SK-N-SH (cell line): ENCODE measurements around the gene CSNK2B.

Experiments
- CTCF ChIP-seq: fragments of 200-600 bp; sonication (generic); IDR thresholded peaks from 2 replicates; pipeline ENCODE4 v1.6.1; 2017; ENCODE audit warnings: antibody characterized with exemption, mild to moderate bottlenecking, moderate library complexity
- EP300 ChIP-seq, 2 experiments: IDR thresholded peaks; 2 replicates each; pipeline versions ENCODE4 v1.4.0 to v1.6.1; 2012; ENCODE audit warnings: borderline replicate concordance in 1 of 2, low read depth in 1 of 2, low read length in 1 of 2
- EZH2phosphoT487 ChIP-seq: fragments of 200-600 bp; sonication (generic); IDR thresholded peaks from 2 replicates; pipeline ENCODE4 v1.6.1; 2017; ENCODE audit warnings: low read depth, mixed run types, mild to moderate bottlenecking, antibody characterized with exemption, moderate library complexity, borderline replicate concordance
- FOSL2 ChIP-seq: IDR thresholded peaks from 2 replicates; pipeline ENCODE4 v1.4.0; 2012; ENCODE audit warnings: low read depth, mild to moderate bottlenecking, moderate library complexity, borderline replicate concordance
- GABPA ChIP-seq: IDR thresholded peaks from 2 replicates; pipeline ENCODE4 v1.4.0; 2012; ENCODE audit warnings: low read depth, mild to moderate bottlenecking
- MAX ChIP-seq: IDR thresholded peaks from 2 replicates; pipeline ENCODE4 v1.4.0; 2012; ENCODE audit warnings: low read depth
- NFIC ChIP-seq: IDR thresholded peaks from 2 replicates; pipeline ENCODE4 v1.4.0; 2012; ENCODE audit warnings: borderline replicate concordance
- POLR2AphosphoS5 ChIP-seq: IDR thresholded peaks from 2 replicates; pipeline ENCODE4 v1.6.1; 2012; ENCODE audit warnings: low read depth, low read length
- RAD21 ChIP-seq: IDR thresholded peaks from 2 replicates; pipeline ENCODE4 v1.6.1; 2012; ENCODE audit warnings: mild to moderate bottlenecking, low read length
- REST ChIP-seq: IDR thresholded peaks from 2 replicates; pipeline ENCODE4 v1.6.1; 2012; ENCODE audit warnings: mild to moderate bottlenecking, low read depth, low read length, moderate library complexity
- TAF1 ChIP-seq: IDR thresholded peaks from 2 replicates; pipeline ENCODE4 v1.6.1; 2012; ENCODE audit warnings: low read depth, mild to moderate bottlenecking, low read length, moderate library complexity, borderline replicate concordance
- USF1 ChIP-seq: IDR thresholded peaks from 2 replicates; pipeline ENCODE4 v1.4.0; 2012; ENCODE audit warnings: low read depth, borderline replicate concordance
- USF2 ChIP-seq: fragments of 150-350 bp; IDR thresholded peaks from 2 replicates; pipeline ENCODE4 v1.6.1; 2017; ENCODE audit warnings: antibody characterized with exemption, low read length, low read depth, borderline replicate concordance

- no peak for TF ChIP-seq CTCF
- TF ChIP-seq EP300 (IDR thresholded peaks at IDR 0.05; ENCODE audit: borderline replicate concordance in 1 of 2, low read depth in 1 of 2, low read length in 1 of 2) = no peak
- TF ChIP-seq NFIC = no peak
- no peak for TF ChIP-seq EZH2phosphoT487
- no peak for TF ChIP-seq USF2
- TF ChIP-seq USF1 = no peak
- TF ChIP-seq REST = no peak
- no peak for TF ChIP-seq TAF1
- TF ChIP-seq GABPA = no peak
- no peak for TF ChIP-seq MAX
- TF ChIP-seq RAD21 = no peak
- no peak for TF ChIP-seq POLR2AphosphoS5
- TF ChIP-seq FOSL2 = no peak
These were observed 8.3 kb upstream of the CSNK2B start for GRCh38 chr6:31657406-31658157.
